Measurements from ENCODE around the gene EIF3K. TPM values are rescaled to one million over a fixed set of nuclear protein-coding genes. Genes with fewer than 3 reads are reported as not detected.
"Not testable (repeated sequence)": the region's sequence is repeated elsewhere in the genome, so short reads cannot be mapped to it uniquely, and the experiment has no call there.

EIF3K gene
- total and polyA plus RNA-seq, 10 of the 15 experiments (the other 5 are each of a cell fraction or from before 2014, with no cell fraction given), result 330 to 927 (median 436) TPM

DNA sequence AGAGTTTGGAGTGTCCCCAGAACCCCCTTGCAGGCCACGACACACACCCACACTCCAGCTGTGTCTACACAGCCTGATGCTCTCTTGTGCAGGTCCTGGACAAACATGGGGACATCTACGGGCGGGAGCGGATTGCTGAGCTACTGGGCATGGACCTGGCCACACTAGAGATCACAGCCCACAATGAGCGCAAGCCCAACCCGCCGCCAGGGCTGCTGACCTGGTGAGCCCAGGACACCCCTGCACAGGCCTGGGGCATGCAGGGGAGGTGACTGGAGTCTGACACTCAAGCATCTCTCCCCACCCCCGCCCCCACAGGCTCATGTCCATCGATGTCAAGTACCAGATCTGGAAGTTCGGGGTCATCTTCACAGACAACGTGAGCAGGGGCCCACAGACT is 41.2 kb upstream of the EIF3K start (continued):
- no peak for TF ChIP-seq ATF3 (IDR thresholded peaks at IDR 0.05; ENCODE audit: borderline replicate concordance, extremely low read depth, low read depth, low read length)

- POLR2A ChIA-PET; H3K4me3 ChIP-seq; H3K36me3 ChIP-seq (ENCODE audit: control insufficient read depth in 2 of 2, insufficient read depth in 2 of 2, low read length in 1 of 2); BruUV-seq (replicated peaks); H4K20me1 ChIP-seq (ENCODE audit: control insufficient read depth, insufficient read depth); H2AFZ ChIP-seq (ENCODE audit: control insufficient read depth, low read depth, low read length); DNase-seq (ENCODE audit: low read depth, low spot score); H3K4me2 ChIP-seq (ENCODE audit: control insufficient read depth, insufficient read depth); FAIRE-seq; H3K79me2 ChIP-seq (ENCODE audit: control insufficient read depth, insufficient read depth, low read length); in situ Hi-C loops (cut with MboI); ATAC-seq; intact Hi-C loops (cut with micrococcal nuclease; ENCODE audit: unreplicated experiment); H3K9me3 ChIP-seq (replicated peaks; ENCODE audit: control insufficient read depth, insufficient read depth, low read length); H3K27ac ChIP-seq (ENCODE audit: control insufficient read depth, insufficient read depth); H3K27me3 ChIP-seq (replicated peaks in 1 of 2; ENCODE audit: control insufficient read depth in 2 of 2, insufficient read depth in 2 of 2, low read length in 1 of 2); H3K9ac ChIP-seq (ENCODE audit: control insufficient read depth, insufficient read depth, low read length): not testable (repeated sequence)
- ChIA-PET CTCF (interaction anchor here (0.9 to 1.8 kb wide), 3 partner anchors 10 to 55 kb away, joined by 4 to 6 read pairs (median 5); no protein-coding TSS in a partner anchor), SMC1A (ENCODE audit: uncharacterized antibody, unreplicated experiment) (interaction anchor here (0.8 to 1.6 kb wide), 2 partner anchors 10 to 19 kb away, joined by 3 read pairs; no protein-coding TSS in a partner anchor), RAD21 (ENCODE audit: unreplicated experiment) (interaction anchor here (1.1 kb wide), 1 partner anchor 36 kb away, joined by 4 read pairs; no protein-coding TSS in a partner anchor)
- H3K4me1 ChIP-seq (ENCODE audit: control insufficient read depth, insufficient read depth, low read length), result peaks cover 13% of the 10 kb centered on the region
- WGBS (ENCODE audit: insufficient coverage, insufficient replicate concordance, low lambda C conversion rate, missing lambda C conversion rate), result 97% methylated on average over 5 of the region's 6 CpGs
These were observed 39.7 kb upstream of the EIF3K start for GRCh38 chr19:38579304-38579703.

DNA sequence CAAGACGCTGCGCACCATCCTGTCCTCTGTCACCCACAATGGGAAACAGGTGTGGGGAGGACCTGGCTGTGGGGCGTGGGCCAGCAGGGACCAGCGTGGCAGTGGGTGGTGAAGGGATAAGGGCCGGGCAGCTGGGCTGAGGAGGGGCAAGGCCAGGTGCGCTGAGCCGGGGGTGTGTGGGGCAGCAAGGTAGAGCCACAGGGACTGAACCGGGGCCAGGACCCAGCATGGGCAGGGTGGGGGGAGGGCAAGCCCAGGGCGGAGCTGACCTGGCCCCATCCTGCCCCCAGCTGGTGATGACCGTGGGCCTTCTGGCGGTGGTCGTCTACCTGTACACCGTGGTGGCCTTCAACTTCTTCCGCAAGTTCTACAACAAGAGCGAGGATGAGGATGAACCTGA is 38.9 kb upstream of the EIF3K start:
- Histone ChIP-seq H3K4me2 (ENCODE audit: control insufficient read depth, insufficient read depth) (no peak overlapping the region), H2AFZ (ENCODE audit: control insufficient read depth, low read depth, low read length) (no peak overlapping the region), H3K36me3 (ENCODE audit: control insufficient read depth in 2 of 2, insufficient read depth in 2 of 2, low read length in 1 of 2) (no peaks in the 10 kb centered on the region), H3K79me2 (ENCODE audit: control insufficient read depth, insufficient read depth, low read length) (no peaks in the 10 kb centered on the region), H3K4me3 (no peak overlapping the region), H4K20me1 (ENCODE audit: control insufficient read depth, insufficient read depth) (no peaks in the 10 kb centered on the region), H3K27me3 (replicated peaks in 1 of 2; ENCODE audit: control insufficient read depth in 2 of 2, insufficient read depth in 2 of 2, low read length in 1 of 2) (no peaks in the 10 kb centered on the region; a peak in 1 of 4 replicates), H3K9ac (ENCODE audit: control insufficient read depth, insufficient read depth, low read length) (no peak overlapping the region), H3K9me3 (replicated peaks; ENCODE audit: control insufficient read depth, insufficient read depth, low read length) (no peaks in the 10 kb centered on the region), H3K27ac (ENCODE audit: control insufficient read depth, insufficient read depth) (no peak overlapping the region), H3K4me1 (ENCODE audit: control insufficient read depth, insufficient read depth, low read length) (peaks cover 18% of the 10 kb centered on the region)
- BruUV-seq (replicated peaks), result no TSS peak
- in situ Hi-C loops (cut with MboI), result no loop called here
- WGBS (ENCODE audit: insufficient coverage, insufficient replicate concordance, low lambda C conversion rate, missing lambda C conversion rate), result 82% methylated on average over 12 of the region's 15 CpGs
- ChIA-PET POLR2A (interaction anchor here (1.1 kb wide), 1 partner anchor 38 kb away, joined by 3 read pairs; no protein-coding TSS in a partner anchor), RAD21 (ENCODE audit: unreplicated experiment) (no interaction called here), CTCF (interaction anchor here (1.1 to 1.8 kb wide), 2 partner anchors 9 to 36 kb away, joined by 3 to 5 read pairs; no protein-coding TSS in a partner anchor), SMC1A (ENCODE audit: uncharacterized antibody, unreplicated experiment) (interaction anchor here (1.4 kb wide), 1 partner anchor 35 kb away, joined by 3 read pairs; no protein-coding TSS in a partner anchor)
- DNase-seq (ENCODE audit: low read depth, low spot score) (no peak), FAIRE-seq (no peak), ATAC-seq (no peak)
- intact Hi-C loops (cut with micrococcal nuclease; ENCODE audit: unreplicated experiment), result no loop called here
- TF ChIP-seq, protein P1, sequence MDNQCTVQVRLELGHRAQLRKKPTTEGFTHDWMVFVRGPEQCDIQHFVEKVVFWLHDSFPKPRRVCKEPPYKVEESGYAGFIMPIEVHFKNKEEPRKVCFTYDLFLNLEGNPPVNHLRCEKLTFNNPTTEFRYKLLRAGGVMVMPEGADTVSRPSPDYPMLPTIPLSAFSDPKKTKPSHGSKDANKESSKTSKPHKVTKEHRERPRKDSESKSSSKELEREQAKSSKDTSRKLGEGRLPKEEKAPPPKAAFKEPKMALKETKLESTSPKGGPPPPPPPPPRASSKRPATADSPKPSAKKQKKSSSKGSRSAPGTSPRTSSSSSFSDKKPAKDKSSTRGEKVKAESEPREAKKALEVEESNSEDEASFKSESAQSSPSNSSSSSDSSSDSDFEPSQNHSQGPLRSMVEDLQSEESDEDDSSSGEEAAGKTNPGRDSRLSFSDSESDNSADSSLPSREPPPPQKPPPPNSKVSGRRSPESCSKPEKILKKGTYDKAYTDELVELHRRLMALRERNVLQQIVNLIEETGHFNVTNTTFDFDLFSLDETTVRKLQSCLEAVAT (IDR thresholded peaks at IDR 0.05), result no peak
- TF ChIP-seq HCFC1 (IDR thresholded peaks at IDR 0.05; ENCODE audit: low read length) (no peak), RB1 (IDR thresholded peaks at IDR 0.05; ENCODE audit: borderline replicate concordance) (no peak), NFYA (IDR thresholded peaks at IDR 0.05; ENCODE audit: borderline replicate concordance, low read depth, low read length) (no peak), ZBED1 (IDR thresholded peaks at IDR 0.05; ENCODE audit: borderline replicate concordance) (no peak), TCF3 (IDR thresholded peaks at IDR 0.05; ENCODE audit: borderline replicate concordance, insufficient read depth, low read depth, low read length) (no peak), RELB (IDR thresholded peaks at IDR 0.05; ENCODE audit: low read depth) (no peak), KAT2A (conservative IDR thresholded peaks at IDR 0.05; ENCODE audit: control insufficient read depth, low read depth, low read length) (no peak)
- TF ChIP-seq, protein P2, sequence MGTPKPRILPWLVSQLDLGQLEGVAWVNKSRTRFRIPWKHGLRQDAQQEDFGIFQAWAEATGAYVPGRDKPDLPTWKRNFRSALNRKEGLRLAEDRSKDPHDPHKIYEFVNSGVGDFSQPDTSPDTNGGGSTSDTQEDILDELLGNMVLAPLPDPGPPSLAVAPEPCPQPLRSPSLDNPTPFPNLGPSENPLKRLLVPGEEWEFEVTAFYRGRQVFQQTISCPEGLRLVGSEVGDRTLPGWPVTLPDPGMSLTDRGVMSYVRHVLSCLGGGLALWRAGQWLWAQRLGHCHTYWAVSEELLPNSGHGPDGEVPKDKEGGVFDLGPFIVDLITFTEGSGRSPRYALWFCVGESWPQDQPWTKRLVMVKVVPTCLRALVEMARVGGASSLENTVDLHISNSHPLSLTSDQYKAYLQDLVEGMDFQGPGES (IDR thresholded peaks at IDR 0.05), result no peak

Measured in GM12878 (cell line).